Ectodermal cell (in vitro differentiated cells): Measurements from ENCODE around the gene RTL5.

Source experiments
- H3K27ac ChIP-seq: 2 replicates; pipeline ENCODE4 v1.7.0; 2013; ENCODE audit warnings: mild to moderate bottlenecking, low read depth, low read length; ENCODE audit not compliant: insufficient read depth, poor library complexity, severe bottlenecking
- H3K27me3 ChIP-seq: 2 replicates; pipeline ENCODE4 v1.7.0; 2013; ENCODE audit warnings: mild to moderate bottlenecking, low read length; ENCODE audit not compliant: insufficient read depth, control insufficient read depth, poor library complexity, severe bottlenecking
- H3K36me3 ChIP-seq: one replicate; pipeline ENCODE4 v1.7.0; 2013; ENCODE audit warnings: low read length; ENCODE audit not compliant: control insufficient read depth, insufficient read depth
- H3K4me1 ChIP-seq: one replicate; pipeline ENCODE4 v1.7.0; 2013; ENCODE audit warnings: low read length; ENCODE audit not compliant: control insufficient read depth, insufficient read depth
- H3K4me3 ChIP-seq: 2 replicates; pipeline ENCODE4 v1.7.0; 2013; ENCODE audit warnings: low read depth, low read length, control low read depth; ENCODE audit not compliant: insufficient read depth
- H3K9me3 ChIP-seq: 2 replicates; pipeline ENCODE4 v1.7.0; 2013; ENCODE audit warnings: mild to moderate bottlenecking, low read length, moderate library complexity; ENCODE audit not compliant: control insufficient read depth
- WGBS, 2 experiments: methylation state at CpG; one replicate each; pipeline ENCODE4 v1.1.7; 2013; ENCODE audit warnings: missing lambda C conversion rate in 2 of 2; 5-methylcytosine and 5-hydroxymethylcytosine counted together

The RTL5 gene

DNA sequence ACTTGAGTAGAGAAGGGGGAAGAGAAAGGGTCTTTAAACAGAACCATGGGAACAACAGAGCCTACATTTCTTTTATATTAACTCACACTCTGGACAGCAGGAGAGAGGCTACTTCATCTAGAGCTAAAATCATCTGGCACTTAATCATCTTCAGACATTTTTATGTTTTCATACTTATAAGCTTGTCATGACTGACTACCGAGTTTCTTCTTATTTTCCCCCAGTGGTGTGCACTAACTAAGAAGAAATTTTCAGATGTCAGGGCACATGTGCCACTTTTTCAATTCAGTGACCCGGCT, 11.8 kb upstream of the RTL5 start:
- no peaks in the 10 kb centered on the region for H3K36me3 ChIP-seq

DNA sequence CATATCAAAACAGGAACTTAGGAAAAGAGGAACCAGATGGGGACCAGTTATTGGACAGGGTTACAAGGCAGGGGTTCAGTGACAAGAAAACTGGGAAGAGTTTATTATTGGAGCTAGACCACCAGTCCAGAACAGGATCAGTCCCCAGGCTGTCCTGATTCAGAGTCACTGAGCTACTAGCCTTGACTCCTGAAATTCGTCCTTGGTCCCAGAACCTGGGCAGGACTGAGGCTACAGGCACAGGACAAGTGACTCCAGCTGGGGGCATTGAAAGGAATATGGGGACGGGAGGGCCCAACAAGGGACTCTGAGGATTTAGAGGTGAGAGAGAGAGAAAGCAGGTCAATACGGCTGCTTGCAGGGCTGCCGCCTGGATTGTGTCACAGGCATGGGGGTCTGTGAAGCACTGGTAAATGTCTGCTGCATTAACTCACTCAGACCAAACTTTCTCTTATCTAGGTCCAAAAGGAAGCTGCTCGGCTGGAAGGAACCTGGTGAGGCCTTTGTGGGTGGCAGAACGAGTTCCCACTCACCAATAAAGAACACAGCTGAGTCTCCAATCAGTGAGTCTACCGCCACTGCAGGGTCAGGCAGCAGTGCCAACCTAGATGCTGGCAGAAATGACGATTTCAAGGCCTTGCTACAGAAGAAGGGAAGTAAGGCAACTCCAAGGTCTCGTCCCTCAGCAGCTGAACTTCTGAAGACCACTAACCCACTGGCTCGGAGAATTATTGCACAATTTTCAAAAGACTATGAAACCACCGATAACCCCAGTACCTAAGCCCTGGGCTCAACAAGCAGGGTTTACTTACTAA, 11.3 kb upstream of the RTL5 start:
- Histone ChIP-seq H3K27me3 (no peaks in the 10 kb centered on the region), H3K4me1 (peaks cover 2% of the 10 kb centered on the region), H3K4me3 (no peak overlapping the region), H3K36me3 (no peaks in the 10 kb centered on the region), H3K27ac (peak overlapping the region; percentile 50), H3K9me3 (no peaks in the 10 kb centered on the region)
- 88 to 89% methylated on average over 10 to 11 of the region's 11 CpGs for WGBS, 2 experiments

More for the DNA sequence above, 11.8 kb upstream of the RTL5 start:
- Histone ChIP-seq H3K9me3 (no peaks in the 10 kb centered on the region), H3K4me3 (no peak overlapping the region), H3K27ac (no peak overlapping the region), H3K27me3 (no peaks in the 10 kb centered on the region), H3K4me1 (peaks cover 2% of the 10 kb centered on the region)
- 86 to 100% methylated on average over 2 of the region's 2 CpGs for WGBS, 2 experiments

DNA sequence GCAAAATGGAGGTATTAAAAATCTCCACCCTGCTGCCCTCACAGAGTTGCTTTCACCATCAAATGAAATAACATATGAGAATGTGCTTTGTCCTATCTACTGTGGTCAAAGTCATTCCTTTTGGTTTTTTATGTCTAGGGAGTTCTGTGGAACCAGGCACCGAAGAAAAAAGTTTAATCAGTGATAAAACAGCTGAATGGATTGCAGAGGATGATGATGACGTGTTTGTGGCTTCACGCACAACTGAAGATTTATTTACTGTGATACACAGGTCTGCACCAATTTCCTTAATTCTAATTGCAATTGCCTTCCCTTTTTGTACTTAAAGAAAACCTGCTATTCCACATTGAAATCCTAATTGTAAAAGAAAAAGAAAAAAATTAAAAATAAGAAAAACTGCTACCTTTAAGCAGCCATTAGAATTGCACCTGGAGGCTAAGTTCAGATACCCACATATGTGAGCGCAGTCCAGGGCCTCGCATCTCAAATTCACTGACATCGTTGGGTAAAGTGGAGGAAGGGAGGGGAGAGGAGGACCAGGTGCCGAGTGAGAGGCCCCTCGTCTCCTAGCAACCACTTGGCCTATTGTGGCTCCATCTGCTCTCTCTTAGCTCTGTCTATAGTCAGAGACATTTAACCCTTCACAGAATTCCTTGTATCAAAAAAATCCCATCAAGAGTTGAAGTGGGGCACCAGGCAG, 10.5 kb upstream of the RTL5 start:
- WGBS, 2 experiments = 59 to 85% methylated on average over 4 to 8 of the region's 8 CpGs
- no peaks in the 10 kb centered on the region for H3K36me3 ChIP-seq

DNA sequence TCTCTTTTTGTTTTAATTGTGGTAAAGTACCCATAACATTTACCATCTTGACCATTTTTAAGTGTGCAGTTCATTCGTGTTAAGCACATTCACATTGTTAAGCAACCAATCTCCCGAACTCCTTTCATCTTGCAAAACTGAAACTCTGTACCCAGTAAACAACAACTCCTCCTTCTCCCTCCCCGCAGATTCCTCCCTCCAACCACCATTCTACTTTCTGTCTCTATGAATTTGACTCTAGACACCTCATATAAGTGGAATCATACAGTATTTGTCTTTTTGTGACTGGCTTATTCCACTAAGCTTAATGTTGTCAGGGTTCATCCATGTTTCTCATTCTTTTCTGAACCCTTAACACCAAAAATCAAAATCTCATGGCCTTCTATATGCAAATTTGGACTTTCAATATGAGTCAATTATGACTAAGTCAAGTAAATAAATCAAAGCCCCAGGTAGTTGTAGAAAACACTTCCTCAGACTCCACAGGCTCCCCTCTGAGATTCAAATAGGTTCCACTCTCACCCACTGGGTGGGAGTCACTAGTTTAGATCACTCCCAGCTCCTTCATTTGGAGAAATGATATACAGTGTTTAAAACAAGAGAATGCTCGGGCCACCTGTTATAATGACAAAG, 9.8 kb upstream of the RTL5 start:
- Histone ChIP-seq H3K4me1 (peaks cover 2% of the 10 kb centered on the region), H3K27ac (no peak overlapping the region), H3K4me3 (no peak overlapping the region), H3K9me3 (no peaks in the 10 kb centered on the region), H3K36me3 (no peaks in the 10 kb centered on the region), H3K27me3 (no peaks in the 10 kb centered on the region)
- 87 to 88% methylated on average over 4 of the region's 4 CpGs for WGBS, 2 experiments

More for the DNA sequence above, 10.5 kb upstream of the RTL5 start:
- H3K27me3 ChIP-seq = no peaks in the 10 kb centered on the region
- H3K4me1 ChIP-seq = peaks cover 2% of the 10 kb centered on the region
- H3K27ac ChIP-seq = no peak overlapping the region
- H3K9me3 ChIP-seq = no peaks in the 10 kb centered on the region
- H3K4me3 ChIP-seq = no peak overlapping the region

DNA sequence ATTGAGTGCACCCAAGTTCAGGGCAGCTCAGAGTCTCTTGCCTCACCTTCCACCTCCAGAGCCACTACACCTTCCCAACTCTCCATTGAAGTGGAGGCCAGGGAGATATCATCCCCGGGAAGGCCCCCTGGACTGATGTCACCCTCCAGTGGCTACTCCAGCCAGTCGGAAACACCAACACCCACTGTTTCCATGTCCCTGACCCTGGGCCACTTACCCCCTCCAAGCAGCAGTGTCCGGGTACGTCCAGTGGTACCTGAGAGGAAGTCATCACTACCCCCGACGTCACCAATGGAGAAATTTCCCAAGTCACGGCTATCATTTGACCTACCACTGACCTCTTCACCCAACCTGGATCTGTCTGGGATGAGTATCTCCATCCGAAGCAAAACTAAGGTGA, 7.8 kb upstream of the RTL5 start:
- no peaks in the 10 kb centered on the region for H3K9me3 ChIP-seq
- H3K4me3 ChIP-seq = no peak overlapping the region
- H3K36me3 ChIP-seq = no peaks in the 10 kb centered on the region
- no peaks in the 10 kb centered on the region for H3K27me3 ChIP-seq
- no peak overlapping the region for H3K27ac ChIP-seq
- no peaks in the 10 kb centered on the region for H3K4me1 ChIP-seq
- 94 to 97% methylated on average over 8 of the region's 8 CpGs for WGBS, 2 experiments

DNA sequence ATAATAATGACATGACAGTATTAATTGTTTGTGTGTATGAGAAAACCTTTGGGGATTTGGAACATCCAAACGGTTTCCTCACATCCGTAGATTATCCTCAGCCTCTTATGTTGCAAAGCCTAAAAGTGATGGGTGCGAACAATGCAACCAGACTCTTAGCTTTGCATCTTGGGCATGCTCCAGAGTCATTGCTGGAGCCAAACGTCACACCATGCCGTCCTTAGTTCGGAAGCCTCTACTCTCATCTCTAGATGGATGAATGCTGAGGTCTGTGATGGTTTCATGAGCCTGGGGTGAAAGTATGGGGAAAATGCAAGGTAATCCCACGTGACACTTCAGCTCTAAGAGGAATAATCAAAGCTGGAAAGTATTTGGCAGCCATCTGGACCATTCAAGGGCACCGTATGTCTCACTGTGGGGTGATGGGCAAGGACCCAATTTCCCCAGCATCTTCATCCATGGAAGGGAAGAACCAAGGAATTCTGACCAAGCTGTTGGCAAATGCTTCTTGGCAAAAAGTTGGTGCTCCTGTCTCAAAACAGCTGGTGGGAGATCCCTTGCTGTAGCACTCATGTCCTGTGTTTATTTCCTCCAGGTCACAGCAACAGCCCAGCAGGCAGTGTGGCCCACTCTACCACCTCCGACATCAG, 6.3 kb upstream of the RTL5 start:
- no peaks in the 10 kb centered on the region for H3K9me3 ChIP-seq
- no peak overlapping the region for H3K27ac ChIP-seq
- 95 to 98% methylated on average over 8 to 9 of the region's 9 CpGs for WGBS, 2 experiments
- no peaks in the 10 kb centered on the region for H3K36me3 ChIP-seq
- no peak overlapping the region for H3K4me3 ChIP-seq
- H3K27me3 ChIP-seq = peaks cover 3% of the 10 kb centered on the region
- no peaks in the 10 kb centered on the region for H3K4me1 ChIP-seq

DNA sequence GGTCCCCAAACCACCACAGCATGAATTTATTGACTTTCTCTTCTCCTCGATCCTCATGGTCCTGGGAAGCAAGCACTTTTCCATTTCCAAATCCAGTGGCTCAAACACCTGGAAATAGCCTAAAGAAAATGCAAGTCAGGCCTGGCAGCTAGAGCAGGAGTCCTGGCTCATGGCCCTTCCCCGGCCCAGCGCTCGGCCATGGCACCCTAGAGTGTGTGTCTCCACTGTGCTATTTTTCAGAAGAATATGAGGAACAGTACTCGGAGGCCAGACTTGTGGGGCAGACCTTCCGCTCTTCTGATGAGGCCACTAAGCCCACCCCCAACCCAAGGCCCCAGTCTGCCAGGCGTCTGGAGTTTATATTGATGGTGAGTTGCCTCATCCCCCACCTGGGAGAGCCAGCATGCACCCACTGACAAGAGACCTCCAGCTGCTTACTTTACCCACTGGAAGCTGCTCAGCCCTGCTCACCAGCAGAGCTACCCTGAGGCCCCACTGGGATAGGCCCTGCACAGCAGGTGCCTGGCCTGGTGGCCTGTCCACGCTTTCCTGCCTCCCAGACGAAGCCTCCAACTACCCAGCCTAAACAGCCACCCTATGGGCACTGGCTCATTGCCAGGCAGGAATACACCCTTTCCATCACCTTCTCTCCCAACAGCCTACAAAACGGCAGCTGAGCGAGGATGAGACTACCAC, 2.3 kb upstream of the RTL5 start:
- H3K27me3 ChIP-seq = peaks cover 29% of the 10 kb centered on the region
- H3K4me3 ChIP-seq = no peak overlapping the region
- H3K9me3 ChIP-seq = no peaks in the 10 kb centered on the region
- peaks cover 5% of the 10 kb centered on the region for H3K4me1 ChIP-seq
- no peaks in the 10 kb centered on the region for H3K36me3 ChIP-seq
- WGBS, 2 experiments = 90 to 95% methylated on average over 10 to 11 of the region's 11 CpGs
- no peak overlapping the region for H3K27ac ChIP-seq

DNA sequence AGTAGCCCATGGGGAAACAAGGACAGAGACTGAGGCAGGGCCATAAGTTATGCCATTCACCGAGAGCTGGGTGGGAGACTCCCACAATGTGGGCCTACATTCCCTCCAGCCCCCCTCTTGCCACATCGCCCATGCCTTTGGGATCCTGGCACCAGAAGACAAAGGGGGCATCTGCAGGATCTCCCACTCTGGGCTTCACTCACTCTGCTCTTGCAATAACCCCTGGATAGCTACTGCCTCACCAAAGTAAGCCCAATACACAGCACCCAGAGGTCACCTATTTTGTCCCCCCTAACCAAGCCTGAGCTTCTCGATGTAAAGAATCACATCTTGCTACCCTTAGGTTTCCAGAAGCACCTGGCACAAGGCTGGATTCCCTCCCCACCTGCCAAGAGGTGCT, 741 bp upstream of the RTL5 start:
- Histone ChIP-seq H3K9me3 (no peaks in the 10 kb centered on the region), H3K36me3 (no peaks in the 10 kb centered on the region), H3K27me3 (peaks cover 29% of the 10 kb centered on the region), H3K4me1 (peaks cover 5% of the 10 kb centered on the region), H3K27ac (no peak overlapping the region), H3K4me3 (no peak overlapping the region)
- 78 to 88% methylated on average over 3 of the region's 3 CpGs for WGBS, 2 experiments

DNA sequence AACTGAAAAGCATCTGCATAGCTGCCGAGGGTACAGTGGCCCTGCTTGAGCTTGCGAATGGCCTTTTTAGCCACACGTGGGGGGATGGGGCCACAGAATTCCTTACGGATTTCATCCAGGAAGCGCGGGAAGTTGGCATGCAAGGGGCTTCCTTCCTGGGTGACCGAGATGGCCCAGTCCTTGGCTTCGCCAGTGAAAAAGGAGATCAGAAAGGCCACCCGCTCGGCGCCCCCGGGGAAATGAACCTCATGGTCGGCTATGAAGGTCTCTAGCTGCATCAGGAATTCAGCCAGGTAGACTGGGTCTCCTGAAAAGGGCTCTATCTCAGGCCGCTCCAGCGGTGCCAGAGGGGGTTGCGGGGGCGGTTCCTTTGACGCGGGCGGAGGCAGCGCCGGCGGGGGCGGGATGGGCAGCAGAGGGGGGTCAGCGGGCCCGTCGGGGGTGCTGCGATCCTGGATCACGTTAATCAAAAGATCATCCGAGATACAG, 909 bp downstream of the RTL5 start:
- Histone ChIP-seq H3K27ac (no peak overlapping the region), H3K27me3 (peaks cover 29% of the 10 kb centered on the region), H3K9me3 (no peaks in the 10 kb centered on the region), H3K4me1 (peaks cover 5% of the 10 kb centered on the region), H3K4me3 (peak overlapping the region; percentile 43), H3K36me3 (no peaks in the 10 kb centered on the region)
- WGBS, 2 experiments = 4% methylated on average over 30 of the region's 30 CpGs
